ENCODE measurements around the gene EPHA3.

Gene EPHA3

DNA sequence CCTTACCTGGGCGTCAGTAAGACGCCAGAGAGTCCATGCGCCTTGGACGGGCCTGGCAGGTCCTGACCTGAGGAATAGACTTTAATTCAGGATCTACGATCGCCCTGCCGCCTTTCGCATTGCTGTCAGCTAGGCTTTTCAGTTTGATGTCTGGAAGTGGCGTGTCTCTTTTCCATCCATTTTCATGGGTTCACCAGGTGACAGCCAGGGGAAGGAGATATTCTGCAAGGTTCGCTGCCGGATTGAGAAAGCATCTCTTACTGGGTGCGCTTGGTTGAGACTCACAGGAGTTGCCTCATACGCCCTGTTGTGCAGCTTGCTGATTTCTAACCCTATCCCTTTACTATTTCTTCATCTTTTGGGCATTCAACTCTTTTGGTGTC lies 7.4 kb downstream of the EPHA3 start:
- DNase-seq = no peak
- no peaks in the 10 kb centered on the region for H3K36me3 Mint-ChIP-seq (ENCODE audit: low read depth)
- peaks cover 35% of the 10 kb centered on the region for H3K27me3 Mint-ChIP-seq (ENCODE audit: low read depth, poor library complexity)
- H3K9me3 Mint-ChIP-seq = no peaks in the 10 kb centered on the region
- no peak overlapping the region for H3K27ac Mint-ChIP-seq
- peaks cover 41% of the 10 kb centered on the region for H3K4me1 Mint-ChIP-seq
- TF ChIP-seq, protein P1, sequence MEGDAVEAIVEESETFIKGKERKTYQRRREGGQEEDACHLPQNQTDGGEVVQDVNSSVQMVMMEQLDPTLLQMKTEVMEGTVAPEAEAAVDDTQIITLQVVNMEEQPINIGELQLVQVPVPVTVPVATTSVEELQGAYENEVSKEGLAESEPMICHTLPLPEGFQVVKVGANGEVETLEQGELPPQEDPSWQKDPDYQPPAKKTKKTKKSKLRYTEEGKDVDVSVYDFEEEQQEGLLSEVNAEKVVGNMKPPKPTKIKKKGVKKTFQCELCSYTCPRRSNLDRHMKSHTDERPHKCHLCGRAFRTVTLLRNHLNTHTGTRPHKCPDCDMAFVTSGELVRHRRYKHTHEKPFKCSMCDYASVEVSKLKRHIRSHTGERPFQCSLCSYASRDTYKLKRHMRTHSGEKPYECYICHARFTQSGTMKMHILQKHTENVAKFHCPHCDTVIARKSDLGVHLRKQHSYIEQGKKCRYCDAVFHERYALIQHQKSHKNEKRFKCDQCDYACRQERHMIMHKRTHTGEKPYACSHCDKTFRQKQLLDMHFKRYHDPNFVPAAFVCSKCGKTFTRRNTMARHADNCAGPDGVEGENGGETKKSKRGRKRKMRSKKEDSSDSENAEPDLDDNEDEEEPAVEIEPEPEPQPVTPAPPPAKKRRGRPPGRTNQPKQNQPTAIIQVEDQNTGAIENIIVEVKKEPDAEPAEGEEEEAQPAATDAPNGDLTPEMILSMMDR (IDR thresholded peaks at IDR 0.05) = no peak
- peak overlapping the region; percentile 94 for H3K4me3 Mint-ChIP-seq

DNA sequence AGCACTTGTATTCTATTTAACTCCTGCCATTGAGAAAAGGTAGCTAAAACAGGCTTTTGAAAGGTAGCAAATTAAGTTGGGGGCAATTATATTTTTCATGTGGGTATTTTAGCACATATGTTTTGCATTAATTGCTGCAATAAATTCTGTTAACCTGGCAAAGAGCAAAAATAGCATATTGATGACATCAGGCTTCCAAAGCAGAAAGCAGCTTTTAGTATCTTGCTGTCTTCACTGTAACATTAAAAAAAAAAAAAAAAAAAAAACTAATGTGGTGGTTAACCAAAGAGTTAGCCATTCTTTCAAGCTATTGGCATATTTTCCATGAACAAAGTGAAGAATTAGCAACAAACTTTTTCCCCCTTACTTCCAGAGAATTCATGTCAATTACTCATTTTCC lies 9.1 kb downstream of the EPHA3 start:
- no peak overlapping the region for H3K27ac Mint-ChIP-seq

DNA sequence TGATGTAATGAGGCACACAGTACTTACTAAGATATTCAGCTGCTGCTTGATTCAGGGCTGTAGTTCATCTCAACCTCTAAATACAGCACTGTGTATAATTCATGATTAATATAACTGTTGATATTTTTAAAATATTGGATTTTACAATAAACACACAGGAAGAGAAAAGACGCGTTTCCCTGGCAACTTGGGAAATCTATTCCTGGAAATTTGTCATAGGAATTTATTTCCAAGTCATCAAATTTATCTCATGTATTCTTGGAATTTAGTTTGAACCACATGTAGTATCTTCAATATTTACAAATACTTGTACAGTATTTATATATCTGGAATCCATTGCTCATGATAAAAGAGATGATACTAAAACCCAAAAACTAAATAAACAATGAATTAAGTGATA lies 30.6 kb downstream of the EPHA3 start:
- no peaks in the 10 kb centered on the region for H3K4me1 Mint-ChIP-seq
- DNase-seq = no peak
- H3K27me3 Mint-ChIP-seq (ENCODE audit: low read depth, poor library complexity) = no peaks in the 10 kb centered on the region
- TF ChIP-seq, protein P1 (IDR thresholded peaks at IDR 0.05) = no peak
- H3K36me3 Mint-ChIP-seq (ENCODE audit: low read depth) = no peaks in the 10 kb centered on the region
- H3K4me3 Mint-ChIP-seq = no peak overlapping the region
- no peak overlapping the region for H3K27ac Mint-ChIP-seq
- H3K9me3 Mint-ChIP-seq = peaks cover 3% of the 10 kb centered on the region

More for the DNA sequence above, 9.1 kb downstream of the EPHA3 start:
- TF ChIP-seq, protein P1 (IDR thresholded peaks at IDR 0.05) = no peak
- H3K36me3 Mint-ChIP-seq (ENCODE audit: low read depth) = no peaks in the 10 kb centered on the region
- no peaks in the 10 kb centered on the region for H3K9me3 Mint-ChIP-seq
- peaks cover 26% of the 10 kb centered on the region for H3K27me3 Mint-ChIP-seq (ENCODE audit: low read depth, poor library complexity)
- peaks cover 41% of the 10 kb centered on the region for H3K4me1 Mint-ChIP-seq
- H3K4me3 Mint-ChIP-seq = no peak overlapping the region
- no peak for DNase-seq

DNA sequence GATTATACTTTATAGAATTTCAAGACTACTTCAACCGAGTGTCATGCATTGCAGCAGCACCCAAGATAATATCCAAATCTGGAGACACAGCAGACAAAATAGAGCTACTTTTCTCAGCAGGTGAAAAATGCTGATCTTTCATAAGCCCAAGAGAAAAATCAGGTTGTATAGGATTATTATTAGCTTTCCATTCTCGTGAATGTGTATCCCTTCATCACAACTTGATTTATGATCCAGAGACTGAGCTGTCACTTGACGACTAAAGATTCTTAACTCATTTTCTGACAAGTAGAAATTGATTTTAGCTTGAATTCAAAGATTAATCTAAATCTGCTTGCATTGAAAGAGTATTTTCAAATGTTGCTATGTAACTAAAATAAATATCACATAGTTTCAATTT lies 32.4 kb downstream of the EPHA3 start:
- H3K4me1 Mint-ChIP-seq = no peaks in the 10 kb centered on the region
- H3K27me3 Mint-ChIP-seq (ENCODE audit: low read depth, poor library complexity) = no peaks in the 10 kb centered on the region

DNA sequence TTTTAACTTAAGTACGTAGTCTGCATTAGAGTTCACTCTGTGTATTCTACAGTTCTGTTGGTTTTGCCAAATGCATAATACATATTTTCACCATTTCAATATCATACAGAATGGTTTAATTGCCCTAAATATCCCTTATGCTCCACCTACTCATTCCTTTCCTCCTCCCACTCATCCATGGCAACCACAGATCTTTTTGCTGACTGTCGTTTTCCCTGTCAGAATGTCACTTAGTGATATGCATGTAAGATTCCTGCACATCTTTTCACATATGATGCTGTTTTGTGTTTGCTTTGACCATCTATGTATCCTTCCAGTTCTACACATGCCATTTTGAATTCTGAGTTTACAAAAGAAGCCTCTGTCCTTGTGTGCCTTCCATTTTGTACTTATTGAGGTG lies 36.7 kb downstream of the EPHA3 start:
- H3K4me3 Mint-ChIP-seq = no peak overlapping the region
- no peak for DNase-seq
- no peaks in the 10 kb centered on the region for H3K4me1 Mint-ChIP-seq
- TF ChIP-seq, protein P1 (IDR thresholded peaks at IDR 0.05) = no peak
- no peaks in the 10 kb centered on the region for H3K27me3 Mint-ChIP-seq (ENCODE audit: low read depth, poor library complexity)
- H3K36me3 Mint-ChIP-seq (ENCODE audit: low read depth) = no peaks in the 10 kb centered on the region
- no peaks in the 10 kb centered on the region for H3K9me3 Mint-ChIP-seq
- H3K27ac Mint-ChIP-seq = no peak overlapping the region

More for the DNA sequence above, 32.4 kb downstream of the EPHA3 start:
- H3K36me3 Mint-ChIP-seq (ENCODE audit: low read depth) = no peaks in the 10 kb centered on the region
- H3K27ac Mint-ChIP-seq = no peak overlapping the region
- H3K9me3 Mint-ChIP-seq = no peaks in the 10 kb centered on the region
- H3K4me3 Mint-ChIP-seq = no peak overlapping the region
- TF ChIP-seq, protein P1 (IDR thresholded peaks at IDR 0.05) = no peak
- no peak for DNase-seq

DNA sequence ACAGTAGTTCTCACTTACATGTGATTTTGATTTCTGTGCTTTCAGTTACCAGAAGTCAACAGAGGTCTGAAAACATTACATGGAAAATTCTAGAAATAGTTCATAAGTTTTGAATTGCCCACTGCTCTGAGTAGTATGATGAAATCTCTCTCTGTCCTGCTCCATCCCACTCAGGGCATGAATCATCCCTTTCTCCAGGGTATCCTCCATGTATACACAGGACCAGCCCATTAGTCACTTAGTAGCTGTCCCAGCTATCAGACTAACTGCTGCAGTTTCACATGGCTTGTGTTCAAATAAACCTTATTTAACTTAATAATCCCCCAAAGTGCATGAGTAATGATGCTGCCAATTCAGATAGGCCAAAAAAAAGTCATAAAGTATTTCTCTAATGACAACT lies 38.6 kb downstream of the EPHA3 start:
- TF ChIP-seq, protein P1 (IDR thresholded peaks at IDR 0.05) = no peak
- DNase-seq = no peak
- Mint-ChIP-seq H3K27ac (no peak overlapping the region), H3K4me3 (no peak overlapping the region), H3K4me1 (no peaks in the 10 kb centered on the region), H3K27me3 (ENCODE audit: low read depth, poor library complexity) (no peaks in the 10 kb centered on the region), H3K9me3 (no peaks in the 10 kb centered on the region), H3K36me3 (ENCODE audit: low read depth) (no peaks in the 10 kb centered on the region)
